A549 (cell line): ENCODE results near the gene KRTAP12-1.

Experiments used
- JUNB ChIP-seq: fragments of >200 bp; sonication (Bioruptor Twin); formaldehyde crosslinking; IDR thresholded peaks from 2 replicates; pipeline ENCODE4 v1.6.1; 2016
- MAFK ChIP-seq: fragments of 450-650 bp; IDR thresholded peaks from 2 replicates; pipeline ENCODE4 v1.6.1; 2014; ENCODE audit not compliant: partially characterized antibody
- NFE2L2 ChIP-seq: fragments of 150-350 bp; conservative IDR thresholded peaks from 2 replicates; pipeline ENCODE4 v1.6.1; 2014; ENCODE audit warnings: low read length
- RFX5 ChIP-seq: fragments of 450-650 bp; IDR thresholded peaks from 2 replicates; pipeline ENCODE4 v1.7.1; 2014; ENCODE audit warnings: antibody characterized with exemption, mild to moderate bottlenecking, moderate library complexity

GRCh38 chr21:44728716-44729115, 46.8 kb upstream of the KRTAP12-1 start:
- TF ChIP-seq RFX5 (no peak), NFE2L2 (no peak), MAFK (no peak), JUNB (no peak)
